GM21447 (cell line): Measurements from ENCODE around the gene MLIP.
"Not testable (repeated sequence)": the region's sequence is repeated elsewhere in the genome, so short reads cannot be mapped to it uniquely, and the experiment has no call there.

Source experiments
- ATAC-seq: cut with Tn5 transposase; IDR thresholded peaks from one replicate; pipeline ENCODE4 v1.9.1; 2021; ENCODE audit not compliant: unreplicated experiment

Gene MLIP

GRCh38 chr6:54135665-54136369 is 24.6 kb downstream of the MLIP start:
- no peak for ATAC-seq

DNA sequence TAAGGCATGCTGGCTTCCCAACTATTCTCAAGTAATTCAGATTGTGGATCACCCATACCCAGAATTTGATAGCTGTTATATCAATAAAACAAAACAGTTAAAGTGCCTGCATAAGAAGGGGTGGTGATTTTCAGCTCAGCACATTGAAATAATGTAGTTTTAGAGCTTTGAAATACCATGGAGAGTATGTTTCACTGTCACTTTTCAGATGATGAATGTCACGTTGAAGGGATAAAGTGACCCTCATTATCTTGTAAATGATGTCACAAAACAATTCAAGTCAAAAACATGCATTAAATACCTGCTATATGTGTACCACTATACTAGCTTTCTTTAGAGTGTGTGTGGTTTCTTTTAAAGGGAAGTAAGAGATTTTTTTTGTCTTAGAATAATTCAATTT is 27.6 kb downstream of the MLIP start:
- no peak for ATAC-seq

- ATAC-seq, result no peak
Measured at GRCh38 chr6:54140811-54141210, 29.6 kb downstream of the MLIP start.

DNA sequence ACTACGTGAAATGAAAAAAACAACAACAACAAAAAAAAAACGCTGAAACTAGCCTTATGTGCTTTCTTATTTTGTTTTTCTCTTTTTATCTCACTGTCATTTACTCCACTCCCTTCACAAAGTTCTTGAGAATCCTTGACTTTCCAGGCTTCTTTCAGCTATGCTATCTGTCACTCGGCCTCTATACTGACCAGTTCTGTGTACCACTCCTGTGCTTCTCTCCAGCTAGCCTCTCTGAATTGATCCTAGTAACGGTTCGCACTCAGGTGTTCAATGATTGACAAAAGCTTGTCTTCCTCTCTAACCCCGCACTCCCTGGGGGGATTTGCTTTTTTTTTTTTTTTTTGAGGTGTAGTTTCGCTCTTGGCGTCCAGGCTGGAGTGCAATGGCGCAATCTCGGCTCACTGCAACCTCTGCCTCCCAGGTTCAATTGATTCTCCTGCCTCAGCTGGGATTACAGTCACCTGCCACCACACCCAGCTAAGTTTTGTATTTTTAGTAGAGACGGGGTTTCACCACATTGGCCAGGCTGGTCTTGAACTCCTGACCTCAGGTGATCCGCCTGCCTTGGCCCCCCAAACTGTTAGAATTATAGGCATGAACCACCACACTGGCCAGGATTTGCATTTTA is 31.8 kb downstream of the MLIP start:
- no peak for ATAC-seq

- ATAC-seq, result no peak
Measured at GRCh38 chr6:54151861-54152260, 40.6 kb downstream of the MLIP start.

DNA sequence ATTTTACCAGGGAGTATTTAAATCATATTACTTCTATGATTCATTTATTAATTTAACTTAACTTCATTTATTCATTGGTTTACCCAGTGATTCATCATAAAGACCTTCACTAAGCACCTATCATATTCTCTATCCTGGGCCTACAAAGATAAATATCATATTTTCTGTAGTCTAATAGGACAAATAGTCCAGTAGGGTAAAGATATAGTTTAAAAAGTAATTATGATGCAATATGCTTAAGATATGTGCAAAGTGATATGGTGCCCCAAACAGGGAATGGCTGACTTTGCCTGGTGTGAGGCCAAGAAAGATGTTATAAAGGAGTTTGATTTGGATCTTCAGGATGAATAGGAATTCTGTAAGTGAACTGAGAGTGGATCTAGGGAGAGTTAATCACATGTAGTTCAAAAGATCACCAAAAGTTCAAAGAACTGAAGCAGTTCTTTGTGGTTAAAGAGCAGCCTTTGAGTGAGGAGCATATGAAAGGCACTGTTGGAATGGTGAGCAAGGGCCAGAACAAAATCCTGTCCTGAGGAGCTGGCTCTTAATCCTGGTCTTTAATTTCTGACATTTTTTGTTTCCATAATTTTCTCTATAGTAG is 45.5 kb downstream of the MLIP start:
- ATAC-seq, result no peak

- ATAC-seq, result no peak
Measured at GRCh38 chr6:54157405-54157804, 46.2 kb downstream of the MLIP start.

DNA sequence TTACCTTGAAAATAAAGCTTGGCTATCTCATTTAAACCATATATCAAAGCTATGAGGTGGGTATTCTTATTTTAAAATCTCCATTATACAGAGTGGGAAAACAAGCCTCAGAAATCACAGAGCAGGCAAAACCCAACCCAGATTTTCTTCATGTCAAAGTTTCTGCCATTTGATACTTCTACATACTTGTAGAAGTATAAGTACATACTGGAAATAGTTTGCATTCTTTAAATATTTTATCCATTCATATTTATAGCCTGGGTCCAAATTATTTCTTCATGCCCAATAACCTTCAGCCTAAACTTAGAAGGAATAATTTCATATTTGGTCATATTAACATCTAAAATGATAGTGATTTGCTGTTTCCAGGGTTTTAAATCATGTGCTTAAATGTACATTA is 61.8 kb downstream of the MLIP start:
- ATAC-seq, result no peak

- no peak for ATAC-seq
Measured at GRCh38 chr6:54179152-54179551, 67.9 kb downstream of the MLIP start.

- no peak for ATAC-seq
Measured at GRCh38 chr6:54183616-54184015, 72.4 kb downstream of the MLIP start.

DNA sequence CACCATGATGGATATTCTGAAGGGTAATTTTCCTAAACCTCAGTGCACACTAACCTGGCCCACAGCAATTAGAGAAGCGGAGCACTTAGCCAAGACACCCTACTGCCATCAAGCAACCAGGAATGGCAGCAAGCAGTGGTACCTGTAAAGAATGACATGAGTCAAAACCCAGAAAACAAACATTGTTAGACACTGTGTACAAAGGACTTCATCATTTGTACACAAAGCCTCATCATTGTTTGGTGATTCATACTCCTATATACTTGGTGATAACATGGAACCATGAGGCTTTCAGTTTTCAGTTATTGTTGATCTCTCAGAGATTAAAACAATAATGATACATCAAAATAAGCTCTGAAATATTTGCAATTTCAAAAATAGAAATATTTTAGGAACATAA is 74.6 kb downstream of the MLIP start:
- no peak for ATAC-seq

DNA sequence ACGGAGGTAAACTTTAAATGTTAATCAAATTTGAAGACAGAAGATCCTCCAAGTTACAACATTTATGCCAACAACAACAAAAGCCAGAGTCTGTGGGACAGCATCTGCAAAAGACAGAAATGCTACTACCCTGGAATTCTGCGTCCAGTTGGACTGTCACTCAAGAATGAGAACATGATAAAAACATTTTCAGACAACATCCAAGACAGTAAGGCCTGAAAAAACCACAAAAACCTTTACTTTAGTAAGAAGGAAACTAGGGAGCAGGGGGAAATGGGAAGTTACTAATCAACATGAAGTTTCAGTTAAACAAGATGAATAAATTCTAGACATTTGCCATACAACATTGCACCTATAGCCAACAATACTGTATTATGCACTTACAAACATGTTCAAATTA is 77.6 kb downstream of the MLIP start:
- ATAC-seq, result no peak

- ATAC-seq, result no peak
Measured at GRCh38 chr6:54191461-54191860, 80.2 kb downstream of the MLIP start.

DNA sequence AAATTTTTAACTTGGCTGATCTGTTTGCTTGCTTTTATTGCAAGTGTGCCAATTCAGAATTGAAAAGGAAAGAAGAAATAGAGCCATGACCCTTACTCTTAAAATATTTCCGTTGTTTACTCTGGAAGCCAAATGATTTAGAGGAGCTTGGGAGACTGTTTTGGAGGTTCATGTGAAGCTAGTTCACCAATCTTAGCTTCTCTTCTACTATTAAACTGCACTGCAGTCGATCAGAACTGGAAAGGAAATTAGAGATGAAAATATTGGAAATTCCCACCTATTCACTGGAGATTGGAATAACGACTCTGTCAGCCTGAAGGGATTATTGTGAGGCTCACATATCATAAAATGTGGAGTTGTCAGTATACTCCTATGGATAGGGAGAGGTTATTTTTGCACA is 81.8 kb downstream of the MLIP start:
- ATAC-seq, result no peak

GRCh38 chr6:54193560-54193959 is 82.3 kb downstream of the MLIP start:
- ATAC-seq, result no peak

- ATAC-seq, result no peak
Measured at GRCh38 chr6:54194067-54194466, 82.8 kb downstream of the MLIP start.

- ATAC-seq, result no peak
Measured at GRCh38 chr6:54195637-54196036, 84.4 kb downstream of the MLIP start.

GRCh38 chr6:54196905-54197304 is 85.7 kb downstream of the MLIP start:
- no peak for ATAC-seq

- ATAC-seq, result no peak
Measured at GRCh38 chr6:54198134-54198533, 86.9 kb downstream of the MLIP start.

DNA sequence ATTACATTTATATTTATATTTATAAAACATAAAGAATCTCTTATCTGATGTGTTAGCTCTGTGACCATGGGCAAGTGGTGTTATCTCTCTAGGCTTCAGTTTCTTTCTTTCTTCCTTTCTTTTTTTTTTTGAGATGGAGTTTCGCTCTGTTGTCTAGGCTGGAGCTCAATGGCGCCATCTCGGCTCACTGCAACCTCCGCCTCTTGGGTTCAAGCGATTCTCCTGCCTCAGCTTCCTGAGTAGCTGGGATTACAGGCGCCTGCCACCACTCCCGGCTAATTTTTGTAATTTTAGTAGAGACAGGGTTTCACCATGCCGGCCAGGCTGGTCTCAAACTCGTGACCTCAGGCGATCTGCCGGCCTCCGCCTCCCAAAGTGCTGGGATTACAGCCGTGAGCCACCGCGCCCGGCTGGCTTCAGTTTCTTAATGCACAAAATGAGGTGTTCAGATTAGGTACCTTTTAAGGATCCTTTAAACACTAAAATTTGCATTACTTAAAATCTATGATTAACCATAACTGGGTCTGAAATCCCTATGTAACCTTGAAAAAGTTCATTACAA is 92.3 kb downstream of the MLIP start:
- not testable (repeated sequence) for ATAC-seq

- no peak for ATAC-seq
Measured at GRCh38 chr6:54204921-54205591, 93.8 kb downstream of the MLIP start.

DNA sequence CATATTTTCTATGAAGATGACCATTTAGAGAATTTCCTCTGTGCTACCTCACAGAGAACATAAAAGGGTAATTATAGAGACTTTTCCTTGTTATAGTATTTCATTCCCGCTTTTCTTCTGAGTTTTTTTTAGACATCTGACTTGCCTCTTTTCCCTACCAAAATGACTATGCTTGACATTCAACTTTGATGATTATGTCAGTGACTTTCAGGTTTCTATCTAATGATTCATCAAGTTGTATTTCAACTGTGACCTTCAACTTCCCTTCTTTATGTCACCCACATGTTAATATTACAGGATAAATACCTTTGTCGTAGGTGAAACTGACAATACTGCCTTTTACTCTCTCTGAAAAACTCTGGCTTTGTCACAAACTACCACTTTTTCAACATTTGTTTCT is 95.3 kb downstream of the MLIP start:
- ATAC-seq, result no peak
